Epithelial cell of proximal tubule (primary cell): ENCODE measurements around the gene SERPINE1. TPM values are rescaled to one million over a fixed set of nuclear protein-coding genes. Genes with fewer than 3 reads are reported as not detected.

ENCODE experiments used
- DNase-seq: peaks from one replicate; pipeline ENCODE4 v3.0.0-alpha.2; 2011; ENCODE audit warnings: low read depth
- H3K4me3 ChIP-seq: 2 replicates; pipeline ENCODE4 v1.5.1; 2011; ENCODE audit warnings: low read depth, mild to moderate bottlenecking, low read length
- CTCF ChIP-seq: conservative IDR thresholded peaks from 2 replicates; pipeline ENCODE4 v1.5.1; 2012; ENCODE audit warnings: low read depth, mild to moderate bottlenecking, low read length
- total RNA-seq: library from RNA; depleted of rRNA; stranded (reverse); fragments of >200 nt; gene quantifications from 2 replicates; pipeline ENCODE4 v1.2.3, GENCODE V29; 2015

SERPINE1 gene
- total RNA-seq = 160 and 249 TPM in 2 replicates

GRCh38 chr7:101126651-101127459 lies at the start of gene SERPINE1:
SERPINE1 (plus strand) TSS chr7:101127104; CDS start chr7:101128394, 1,290 bp downstream.
- TF ChIP-seq CTCF = peak; percentile 33
- peak; percentile 86 for DNase-seq
- peak within 1 kb of the TSS; percentile 79 for H3K4me3 ChIP-seq

- DNase-seq = peak; percentile 66
Measured at GRCh38 chr7:101077303-101078086, 49.4 kb upstream of the SERPINE1 start.

GRCh38 chr7:101081432-101081831 lies 45.5 kb upstream of the SERPINE1 start:
- DNase-seq = no peak
- no peak overlapping the region for H3K4me3 ChIP-seq
- TF ChIP-seq CTCF = no peak

More at GRCh38 chr7:101077303-101078086, 49.4 kb upstream of the SERPINE1 start:
- H3K4me3 ChIP-seq = no peak overlapping the region
- peak; percentile 99 for TF ChIP-seq CTCF

GRCh38 chr7:101084865-101085161 lies 42.1 kb upstream of the SERPINE1 start:
- no peak for TF ChIP-seq CTCF
- peak overlapping the region; percentile 95 for H3K4me3 ChIP-seq
- DNase-seq = no peak

- peak within 1 kb of the TSS; percentile 95 for H3K4me3 ChIP-seq
- TF ChIP-seq CTCF = no peak
- no peak for DNase-seq
Measured at GRCh38 chr7:101085162-101085964, 41.5 kb upstream of the SERPINE1 start, which contains the start of gene TRIM56. TRIM56 (plus strand) TSS chr7:101085481; CDS start chr7:101087313, 1,832 bp downstream.

GRCh38 chr7:101087334-101088068 lies 39.4 kb upstream of the SERPINE1 start:
- no peak for DNase-seq
- TF ChIP-seq CTCF = no peak
- no peak overlapping the region for H3K4me3 ChIP-seq
